ENCODE results near the gene FXYD6.

The FXYD6 gene

DNA sequence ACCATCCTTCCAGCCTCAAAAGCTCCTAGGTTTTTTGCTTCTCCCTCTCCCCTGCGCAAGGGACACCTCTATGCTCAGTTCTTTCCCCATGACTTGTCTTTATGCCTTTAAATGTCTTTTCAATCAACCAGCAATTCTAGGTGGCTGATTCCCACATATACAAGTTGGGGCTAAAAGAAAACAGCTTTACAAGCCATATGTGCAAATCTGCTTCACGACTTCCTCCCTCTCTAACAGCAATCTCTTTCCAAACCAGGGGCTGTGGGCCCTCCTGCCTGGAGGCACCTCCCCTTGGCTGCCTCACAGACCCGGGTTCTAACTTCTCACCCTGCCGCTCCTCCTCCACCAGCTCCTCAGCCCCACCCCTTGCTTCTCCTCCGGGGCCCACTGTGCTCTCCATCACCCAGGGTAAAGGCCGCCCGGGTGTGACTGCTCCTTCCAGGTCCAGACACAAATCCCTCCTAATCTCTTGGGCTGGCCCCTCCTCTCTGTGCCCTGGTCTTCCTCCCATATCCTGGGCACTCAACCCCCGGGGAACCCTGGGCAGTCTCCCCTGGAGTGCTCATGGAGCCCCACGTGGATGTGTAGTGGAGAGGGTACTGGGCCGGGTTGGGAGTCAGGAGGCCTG is 38.6 kb upstream of the FXYD6 start:
- TF ChIP-seq, protein P1, sequence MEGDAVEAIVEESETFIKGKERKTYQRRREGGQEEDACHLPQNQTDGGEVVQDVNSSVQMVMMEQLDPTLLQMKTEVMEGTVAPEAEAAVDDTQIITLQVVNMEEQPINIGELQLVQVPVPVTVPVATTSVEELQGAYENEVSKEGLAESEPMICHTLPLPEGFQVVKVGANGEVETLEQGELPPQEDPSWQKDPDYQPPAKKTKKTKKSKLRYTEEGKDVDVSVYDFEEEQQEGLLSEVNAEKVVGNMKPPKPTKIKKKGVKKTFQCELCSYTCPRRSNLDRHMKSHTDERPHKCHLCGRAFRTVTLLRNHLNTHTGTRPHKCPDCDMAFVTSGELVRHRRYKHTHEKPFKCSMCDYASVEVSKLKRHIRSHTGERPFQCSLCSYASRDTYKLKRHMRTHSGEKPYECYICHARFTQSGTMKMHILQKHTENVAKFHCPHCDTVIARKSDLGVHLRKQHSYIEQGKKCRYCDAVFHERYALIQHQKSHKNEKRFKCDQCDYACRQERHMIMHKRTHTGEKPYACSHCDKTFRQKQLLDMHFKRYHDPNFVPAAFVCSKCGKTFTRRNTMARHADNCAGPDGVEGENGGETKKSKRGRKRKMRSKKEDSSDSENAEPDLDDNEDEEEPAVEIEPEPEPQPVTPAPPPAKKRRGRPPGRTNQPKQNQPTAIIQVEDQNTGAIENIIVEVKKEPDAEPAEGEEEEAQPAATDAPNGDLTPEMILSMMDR (IDR thresholded peaks at IDR 0.05; ENCODE audit: low read depth, low read length): no peak
- DNase-seq (ENCODE audit: extremely low read depth, low read depth): no peak

- TF ChIP-seq, protein P1 (IDR thresholded peaks at IDR 0.05; ENCODE audit: low read depth, low read length): no peak
- no peak for DNase-seq (ENCODE audit: extremely low read depth, low read depth)
Observed at GRCh38 chr11:117914398-117914761, 37.9 kb upstream of the FXYD6 start.

DNA sequence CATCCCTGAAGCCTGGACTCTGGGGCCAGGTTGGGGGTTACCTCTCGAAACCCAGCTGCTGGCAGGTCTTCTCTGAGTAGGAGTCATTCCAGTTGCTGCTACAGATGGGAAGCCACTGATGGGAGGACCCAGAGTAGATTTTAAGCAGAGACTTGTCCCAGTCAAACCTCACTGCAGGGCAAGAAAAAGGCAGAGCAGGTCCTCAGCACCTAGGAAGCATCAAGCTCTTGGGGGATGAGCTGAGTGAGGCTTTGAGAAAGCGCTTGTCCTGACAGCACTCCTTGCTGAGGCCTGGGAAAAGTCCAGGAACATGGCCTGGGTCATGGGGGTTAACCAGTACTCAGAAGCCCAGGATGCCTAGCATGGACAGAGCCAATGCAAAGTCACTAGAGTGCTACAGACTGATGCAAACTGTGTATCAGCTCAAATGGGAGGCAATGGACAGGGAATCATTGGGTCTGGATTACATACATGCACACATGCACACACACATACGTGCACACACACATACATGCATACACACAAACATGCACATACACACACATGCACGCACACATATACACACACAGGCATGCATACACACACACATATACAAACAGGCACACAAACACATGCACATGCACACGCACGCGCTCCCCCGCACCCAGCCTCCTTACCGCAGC is 37.4 kb upstream of the FXYD6 start:
- TF ChIP-seq, protein P1 (IDR thresholded peaks at IDR 0.05; ENCODE audit: low read depth, low read length): no peak
- no peak for DNase-seq (ENCODE audit: extremely low read depth, low read depth)

DNA sequence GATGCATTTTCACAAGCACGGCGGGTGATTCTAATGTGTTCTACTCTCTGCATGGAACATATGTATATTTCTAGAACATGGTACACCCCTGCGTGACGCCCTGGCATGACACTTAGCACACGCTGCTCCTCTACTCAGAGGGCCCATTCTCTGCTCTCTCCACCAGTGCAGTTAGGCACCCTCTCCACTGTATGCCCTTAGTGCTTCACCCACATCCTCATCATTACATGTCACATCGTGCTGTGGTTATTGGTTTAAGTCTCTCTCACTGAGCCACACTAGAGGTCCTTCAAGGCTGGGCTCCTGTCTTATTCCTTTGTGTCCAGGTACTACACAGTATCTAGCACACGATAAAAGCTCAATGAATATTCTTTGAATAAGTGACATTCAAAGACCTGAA is 36.0 kb upstream of the FXYD6 start:
- no peak for DNase-seq (ENCODE audit: extremely low read depth, low read depth)
- TF ChIP-seq, protein P1 (IDR thresholded peaks at IDR 0.05; ENCODE audit: low read depth, low read length): no peak

DNA sequence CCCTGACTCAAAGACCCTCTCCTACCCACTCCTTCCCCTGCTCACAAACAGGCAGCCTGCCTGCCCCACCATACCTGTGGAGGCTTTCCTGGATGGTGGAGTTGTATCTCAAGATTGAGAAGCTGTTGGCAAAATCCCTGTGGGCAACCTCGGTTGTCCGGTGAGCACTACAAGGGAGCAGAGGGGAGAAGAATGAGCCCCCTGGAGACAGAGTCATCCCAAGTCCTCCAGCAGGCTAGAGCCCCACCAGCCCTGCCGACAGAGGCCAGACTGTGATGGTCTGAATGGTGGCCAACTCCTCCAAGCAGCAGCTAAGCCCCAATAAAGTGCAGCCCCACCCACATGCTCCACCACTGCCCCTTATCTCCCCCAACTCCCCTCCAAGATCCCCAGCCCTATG is 35.2 kb upstream of the FXYD6 start:
- no peak for DNase-seq (ENCODE audit: extremely low read depth, low read depth)
- TF ChIP-seq, protein P1 (IDR thresholded peaks at IDR 0.05; ENCODE audit: low read depth, low read length): no peak

GRCh38 chr11:117910941-117911655 is 34.6 kb upstream of the FXYD6 start:
- no peak for DNase-seq (ENCODE audit: extremely low read depth, low read depth)
- TF ChIP-seq, protein P1 (IDR thresholded peaks at IDR 0.05; ENCODE audit: low read depth, low read length): no peak

- TF ChIP-seq, protein P1 (IDR thresholded peaks at IDR 0.05; ENCODE audit: low read depth, low read length): no peak
- no peak for DNase-seq (ENCODE audit: extremely low read depth, low read depth)
Observed at GRCh38 chr11:117910525-117910924, 34.1 kb upstream of the FXYD6 start.

Data from AG09319 (cell line).